Measurements from ENCODE around the gene LIFR.

LIFR gene

DNA sequence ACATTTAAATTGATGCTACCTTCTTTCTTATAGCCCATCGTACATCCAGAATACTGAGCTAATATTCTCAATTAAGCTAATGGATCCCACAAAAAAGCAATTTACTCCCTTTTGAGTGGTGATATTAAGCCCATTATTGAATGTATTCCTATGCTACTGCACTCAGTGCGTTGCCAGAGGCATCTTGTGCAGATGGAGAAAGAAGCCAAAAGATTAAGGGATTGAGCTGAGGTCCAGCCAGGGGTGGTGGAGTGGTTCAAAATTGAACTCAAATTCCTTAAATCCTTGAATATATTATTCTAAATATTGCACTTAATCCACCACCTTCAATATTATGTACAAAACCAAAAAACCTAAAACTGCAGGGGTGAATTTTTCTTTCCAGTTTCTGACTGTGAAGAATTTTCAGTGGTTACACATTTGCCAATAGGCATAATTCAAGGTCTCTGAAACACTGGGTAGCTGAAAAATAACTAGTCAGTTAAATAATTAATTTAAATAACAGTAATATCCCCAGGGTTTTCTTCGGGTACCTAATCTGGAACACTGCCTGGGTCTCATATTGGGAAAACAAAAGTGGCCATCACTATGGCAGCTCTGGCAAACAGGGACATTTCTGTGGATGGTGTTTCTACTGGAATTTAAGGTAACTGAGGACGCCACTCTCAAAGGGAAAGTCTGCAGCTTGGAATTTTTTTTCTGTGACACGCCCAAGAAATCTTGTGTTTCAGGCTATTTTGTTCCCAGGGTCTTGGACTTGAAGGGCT, 6.2 kb upstream of the LIFR start:
- no peaks in the 10 kb centered on the region for H3K36me3 ChIP-seq
- no peak overlapping the region for H3K4me3 ChIP-seq (ENCODE audit: low read depth, low read length)
- H3K27me3 ChIP-seq: no peaks in the 10 kb centered on the region
- TF ChIP-seq, protein P1, sequence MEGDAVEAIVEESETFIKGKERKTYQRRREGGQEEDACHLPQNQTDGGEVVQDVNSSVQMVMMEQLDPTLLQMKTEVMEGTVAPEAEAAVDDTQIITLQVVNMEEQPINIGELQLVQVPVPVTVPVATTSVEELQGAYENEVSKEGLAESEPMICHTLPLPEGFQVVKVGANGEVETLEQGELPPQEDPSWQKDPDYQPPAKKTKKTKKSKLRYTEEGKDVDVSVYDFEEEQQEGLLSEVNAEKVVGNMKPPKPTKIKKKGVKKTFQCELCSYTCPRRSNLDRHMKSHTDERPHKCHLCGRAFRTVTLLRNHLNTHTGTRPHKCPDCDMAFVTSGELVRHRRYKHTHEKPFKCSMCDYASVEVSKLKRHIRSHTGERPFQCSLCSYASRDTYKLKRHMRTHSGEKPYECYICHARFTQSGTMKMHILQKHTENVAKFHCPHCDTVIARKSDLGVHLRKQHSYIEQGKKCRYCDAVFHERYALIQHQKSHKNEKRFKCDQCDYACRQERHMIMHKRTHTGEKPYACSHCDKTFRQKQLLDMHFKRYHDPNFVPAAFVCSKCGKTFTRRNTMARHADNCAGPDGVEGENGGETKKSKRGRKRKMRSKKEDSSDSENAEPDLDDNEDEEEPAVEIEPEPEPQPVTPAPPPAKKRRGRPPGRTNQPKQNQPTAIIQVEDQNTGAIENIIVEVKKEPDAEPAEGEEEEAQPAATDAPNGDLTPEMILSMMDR (IDR thresholded peaks at IDR 0.05; ENCODE audit: low read depth, low read length): no peak
- no peak for DNase-seq
- no peaks in the 10 kb centered on the region for H3K9me3 ChIP-seq
- H3K4me1 ChIP-seq: peaks cover 13% of the 10 kb centered on the region

DNA sequence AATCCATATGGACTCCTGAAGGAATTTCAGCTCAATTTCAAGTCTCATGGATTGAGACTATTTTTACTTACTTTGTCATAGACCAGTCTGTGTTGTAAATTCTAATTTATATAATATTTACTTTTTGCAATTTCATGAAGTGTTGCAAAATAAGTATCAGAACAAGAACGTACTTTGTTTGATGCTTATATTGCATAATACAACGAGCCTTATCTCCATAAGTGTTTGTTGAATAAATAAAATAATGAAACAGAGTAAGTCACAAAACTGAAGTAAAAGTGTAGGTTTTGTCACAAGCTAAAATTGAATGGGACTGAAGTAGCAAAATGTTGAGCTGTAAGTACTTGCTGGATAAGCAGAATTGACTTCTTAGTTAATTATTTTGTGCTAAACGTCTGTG, 3.0 kb upstream of the LIFR start:
- Histone ChIP-seq H3K4me1 (peaks cover 13% of the 10 kb centered on the region), H3K9me3 (no peaks in the 10 kb centered on the region), H3K27me3 (no peaks in the 10 kb centered on the region), H3K4me3 (ENCODE audit: low read depth, low read length) (no peak overlapping the region), H3K36me3 (peaks cover 4% of the 10 kb centered on the region; the same call in 1 of the 2 replicates)
- DNase-seq: no peak
- TF ChIP-seq, protein P1 (IDR thresholded peaks at IDR 0.05; ENCODE audit: low read depth, low read length): no peak

DNA sequence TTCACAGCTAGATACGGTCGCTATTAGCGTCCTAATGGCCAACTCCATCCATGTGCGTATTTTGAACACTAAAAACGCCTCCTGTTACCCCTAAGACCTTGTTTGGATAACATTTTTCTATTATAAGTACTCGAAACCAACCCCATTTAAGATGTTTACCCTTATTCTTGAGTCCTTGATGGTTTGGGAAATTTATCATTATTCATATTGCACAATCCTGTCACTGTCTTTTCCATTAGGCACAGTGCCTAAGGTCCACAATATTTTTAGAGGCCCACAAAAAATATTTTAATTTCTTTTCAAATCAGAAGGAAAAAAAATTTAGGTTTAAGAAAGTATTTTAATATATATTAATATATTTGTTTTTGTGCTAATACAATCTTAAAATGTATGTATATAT, 1.3 kb upstream of the LIFR start:
- no peak for DNase-seq
- peaks cover 4% of the 10 kb centered on the region; the same call in 1 of the 2 replicates for H3K36me3 ChIP-seq
- no peaks in the 10 kb centered on the region for H3K27me3 ChIP-seq
- H3K4me3 ChIP-seq (ENCODE audit: low read depth, low read length): peak overlapping the region; percentile 88
- TF ChIP-seq, protein P1 (IDR thresholded peaks at IDR 0.05; ENCODE audit: low read depth, low read length): no peak
- H3K4me1 ChIP-seq: peaks cover 13% of the 10 kb centered on the region
- no peaks in the 10 kb centered on the region for H3K9me3 ChIP-seq

DNA sequence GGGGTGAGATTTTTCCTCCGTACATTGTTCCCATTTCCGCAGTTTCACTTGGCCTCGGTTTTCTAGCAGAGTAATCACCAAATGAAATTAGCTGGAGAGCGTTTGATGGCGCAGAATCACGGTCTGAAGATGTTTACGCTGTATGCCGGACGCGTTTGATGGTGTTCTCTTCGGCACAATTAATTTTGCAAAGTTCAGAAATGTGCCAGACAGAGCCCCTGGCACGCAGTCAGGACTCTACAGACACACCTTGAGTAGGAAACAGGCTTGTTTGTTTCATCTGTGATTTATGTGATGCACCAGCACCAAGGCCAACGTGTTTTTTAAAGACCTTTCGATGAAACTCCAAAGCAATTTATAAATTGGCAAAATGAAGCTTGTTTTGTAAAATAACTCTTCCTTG, 863 bp upstream of the LIFR start:
- Histone ChIP-seq H3K4me3 (ENCODE audit: low read depth, low read length) (peak overlapping the region; percentile 88), H3K36me3 (peaks cover 4% of the 10 kb centered on the region; the same call in 1 of the 2 replicates), H3K9me3 (no peaks in the 10 kb centered on the region), H3K27me3 (no peaks in the 10 kb centered on the region), H3K4me1 (peaks cover 9% of the 10 kb centered on the region)
- TF ChIP-seq, protein P1 (IDR thresholded peaks at IDR 0.05; ENCODE audit: low read depth, low read length): no peak
- DNase-seq: no peak

DNA sequence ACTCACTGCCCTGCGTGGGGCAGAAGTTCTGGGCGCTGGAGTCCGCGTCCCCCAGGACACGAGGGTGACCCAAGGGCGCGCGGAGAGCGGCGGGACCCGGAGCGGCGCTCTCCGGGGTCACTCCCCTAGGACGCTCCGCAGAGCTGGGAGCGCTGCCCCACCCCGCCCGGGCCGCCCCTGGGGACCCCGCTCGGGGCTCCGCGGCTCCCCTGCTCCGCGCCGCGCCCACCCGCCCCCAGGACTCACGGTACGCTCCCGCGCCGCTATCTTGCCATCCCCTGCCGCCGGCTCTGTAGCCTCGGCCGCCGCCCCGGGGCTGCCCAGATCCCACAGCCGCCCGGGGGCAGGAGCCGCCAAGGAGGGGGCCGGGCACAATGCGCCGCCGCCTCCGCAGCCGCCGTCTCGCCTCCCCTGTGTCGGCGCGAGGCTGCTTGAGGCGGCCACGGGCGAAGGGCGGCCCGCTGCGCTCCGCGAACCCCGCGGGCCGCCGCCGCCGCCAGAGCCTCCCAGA, 303 bp downstream of the LIFR start:
- Histone ChIP-seq H3K4me1 (peaks cover 9% of the 10 kb centered on the region), H3K36me3 (peaks cover 6% of the 10 kb centered on the region; the same call in 1 of the 2 replicates), H3K4me3 (ENCODE audit: low read depth, low read length) (peak overlapping the region; percentile 88), H3K27me3 (no peaks in the 10 kb centered on the region), H3K9me3 (no peaks in the 10 kb centered on the region)
- DNase-seq: no peak
- TF ChIP-seq, protein P1 (IDR thresholded peaks at IDR 0.05; ENCODE audit: low read depth, low read length): no peak

All from BE2C (cell line).